Epithelial cell of esophagus (primary cell): ENCODE measurements around the gene RAD51B.

Experiments
- DNase-seq: peaks from one replicate; pipeline ENCODE4 v3.0.0; 2010; ENCODE audit warnings: low read depth
- H3K4me3 ChIP-seq: 2 replicates; pipeline ENCODE4 v1.5.1; 2011; ENCODE audit warnings: mild to moderate bottlenecking, low read length, control low read depth
- TF ChIP-seq, protein P1 (sequence below): IDR thresholded peaks from 2 replicates; pipeline ENCODE4 v1.5.1; 2011; ENCODE audit warnings: low read depth, mild to moderate bottlenecking, low read length, control low read depth, inconsistent platforms; ENCODE audit not compliant: insufficient read depth; ENCODE audit errors: missing control alignments

The RAD51B gene

DNA sequence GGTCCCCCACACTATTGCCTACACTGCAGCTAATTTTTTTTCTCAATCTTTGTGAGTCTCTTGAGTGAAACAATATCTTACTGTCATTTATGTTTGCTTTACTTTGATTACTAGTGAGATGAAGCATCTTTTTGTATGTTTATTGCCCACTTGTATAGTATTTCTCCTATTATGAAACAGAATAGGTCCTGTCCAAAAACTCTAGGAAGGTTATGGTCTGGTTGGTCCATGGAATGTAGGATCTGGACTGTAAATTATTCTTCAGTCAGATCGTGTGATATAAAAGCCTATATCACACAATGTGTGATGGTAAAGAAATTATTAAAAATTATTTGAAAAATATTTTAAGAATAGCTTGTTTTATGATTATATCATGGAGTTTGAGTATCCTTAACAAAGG, 538.9 kb downstream of the RAD51B start:
- TF ChIP-seq, protein P1, sequence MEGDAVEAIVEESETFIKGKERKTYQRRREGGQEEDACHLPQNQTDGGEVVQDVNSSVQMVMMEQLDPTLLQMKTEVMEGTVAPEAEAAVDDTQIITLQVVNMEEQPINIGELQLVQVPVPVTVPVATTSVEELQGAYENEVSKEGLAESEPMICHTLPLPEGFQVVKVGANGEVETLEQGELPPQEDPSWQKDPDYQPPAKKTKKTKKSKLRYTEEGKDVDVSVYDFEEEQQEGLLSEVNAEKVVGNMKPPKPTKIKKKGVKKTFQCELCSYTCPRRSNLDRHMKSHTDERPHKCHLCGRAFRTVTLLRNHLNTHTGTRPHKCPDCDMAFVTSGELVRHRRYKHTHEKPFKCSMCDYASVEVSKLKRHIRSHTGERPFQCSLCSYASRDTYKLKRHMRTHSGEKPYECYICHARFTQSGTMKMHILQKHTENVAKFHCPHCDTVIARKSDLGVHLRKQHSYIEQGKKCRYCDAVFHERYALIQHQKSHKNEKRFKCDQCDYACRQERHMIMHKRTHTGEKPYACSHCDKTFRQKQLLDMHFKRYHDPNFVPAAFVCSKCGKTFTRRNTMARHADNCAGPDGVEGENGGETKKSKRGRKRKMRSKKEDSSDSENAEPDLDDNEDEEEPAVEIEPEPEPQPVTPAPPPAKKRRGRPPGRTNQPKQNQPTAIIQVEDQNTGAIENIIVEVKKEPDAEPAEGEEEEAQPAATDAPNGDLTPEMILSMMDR: no peak
- no peak for DNase-seq
- H3K4me3 ChIP-seq: no peak overlapping the region

DNA sequence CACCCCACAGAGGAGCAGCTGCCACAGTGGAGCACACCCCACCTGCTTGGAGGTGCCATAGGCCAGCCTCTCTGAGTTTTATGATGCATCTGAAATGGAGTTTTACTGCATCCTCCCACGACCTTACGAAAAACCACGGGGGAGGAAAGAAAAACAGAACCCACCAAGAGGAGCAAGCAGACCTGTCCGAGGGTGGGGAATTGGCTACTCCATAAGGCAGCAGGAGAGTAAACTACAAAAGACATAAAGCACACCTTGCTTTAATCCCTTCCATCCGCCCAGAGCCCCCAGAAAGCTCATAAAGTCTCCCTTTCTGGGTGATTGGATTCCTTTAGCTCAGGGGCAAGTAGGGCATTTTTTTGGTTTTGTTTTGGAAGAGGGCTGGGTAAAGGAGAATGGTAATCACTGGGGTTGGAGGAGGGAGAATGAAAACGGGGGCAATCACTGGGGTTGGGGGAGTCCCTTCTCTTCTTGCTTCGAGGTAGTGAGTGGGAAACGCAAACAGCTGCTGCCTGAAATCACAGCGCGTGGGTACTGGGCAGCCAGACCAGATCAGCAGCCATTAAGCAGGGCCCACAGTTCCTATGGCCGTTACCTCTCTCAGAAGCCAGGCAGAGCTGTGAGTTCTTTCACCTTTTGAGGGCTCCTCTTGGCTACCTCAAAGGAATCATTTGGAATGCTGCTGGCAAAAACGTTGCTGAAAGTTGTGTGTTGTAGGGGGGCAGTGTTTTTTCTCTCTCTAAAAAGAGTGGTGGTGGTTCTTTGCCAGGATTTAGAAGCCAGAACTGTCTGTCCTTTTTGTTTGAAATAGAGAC, 539.6 kb downstream of the RAD51B start:
- TF ChIP-seq, protein P1: no peak
- no peak for DNase-seq
- no peak overlapping the region for H3K4me3 ChIP-seq

DNA sequence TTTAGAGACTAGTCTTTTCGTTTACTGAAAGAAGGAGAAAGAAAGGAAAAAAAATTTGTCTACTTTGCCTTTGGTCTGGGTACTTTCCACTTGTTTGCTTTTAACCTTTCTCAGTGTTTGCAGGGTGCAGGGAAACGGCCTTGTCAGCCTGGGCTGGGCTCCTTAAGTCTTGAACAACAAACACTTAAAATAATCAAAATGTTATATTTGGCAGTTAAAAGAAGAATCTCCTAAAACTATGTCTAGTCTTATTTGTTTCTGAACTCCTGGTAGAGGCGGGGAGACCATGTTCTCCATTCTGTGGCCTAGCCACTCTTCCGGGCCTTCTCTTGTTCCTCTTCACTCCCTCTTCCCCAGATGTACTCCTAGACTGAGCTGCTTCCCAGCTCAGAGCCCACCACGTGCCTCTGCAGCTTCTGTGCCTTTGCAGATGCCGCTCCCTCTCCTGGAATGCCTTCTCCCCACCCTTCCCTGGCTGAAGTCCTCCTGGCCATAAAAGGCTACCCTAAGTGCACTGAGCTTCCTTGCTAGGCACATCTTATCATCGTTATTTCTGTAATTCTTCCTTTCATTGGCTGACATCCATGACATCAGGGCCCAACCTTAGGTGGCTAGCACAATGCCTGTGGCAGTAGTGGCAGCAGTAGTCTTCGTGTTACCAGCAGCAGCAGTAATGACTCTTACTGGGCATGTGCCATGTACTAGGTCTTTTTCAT, 540.4 kb downstream of the RAD51B start:
- TF ChIP-seq, protein P1: no peak
- DNase-seq: peak; percentile 29

DNA sequence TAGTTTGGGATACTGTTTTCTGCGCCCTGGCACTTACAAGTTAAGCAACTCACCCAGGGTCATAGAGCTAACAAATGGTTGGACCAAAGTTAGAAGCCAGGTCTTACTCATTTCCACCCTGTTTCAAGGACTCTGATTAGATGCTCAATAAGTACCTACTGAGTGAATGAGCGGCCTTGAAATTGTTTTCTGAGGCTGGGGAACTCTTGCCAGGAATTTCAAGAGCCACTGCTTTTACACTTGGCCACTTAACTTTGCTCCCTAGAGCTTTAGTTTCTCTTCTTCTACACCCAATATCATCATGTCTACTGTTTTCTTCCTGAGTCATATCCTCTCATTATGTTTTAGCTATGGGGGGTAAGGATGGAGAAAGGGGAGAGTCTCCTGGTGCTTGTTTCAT, 541.7 kb downstream of the RAD51B start:
- TF ChIP-seq, protein P1: no peak
- no peak overlapping the region for H3K4me3 ChIP-seq
- DNase-seq: no peak

More for the DNA sequence above, 540.4 kb downstream of the RAD51B start:
- H3K4me3 ChIP-seq: no peak overlapping the region

DNA sequence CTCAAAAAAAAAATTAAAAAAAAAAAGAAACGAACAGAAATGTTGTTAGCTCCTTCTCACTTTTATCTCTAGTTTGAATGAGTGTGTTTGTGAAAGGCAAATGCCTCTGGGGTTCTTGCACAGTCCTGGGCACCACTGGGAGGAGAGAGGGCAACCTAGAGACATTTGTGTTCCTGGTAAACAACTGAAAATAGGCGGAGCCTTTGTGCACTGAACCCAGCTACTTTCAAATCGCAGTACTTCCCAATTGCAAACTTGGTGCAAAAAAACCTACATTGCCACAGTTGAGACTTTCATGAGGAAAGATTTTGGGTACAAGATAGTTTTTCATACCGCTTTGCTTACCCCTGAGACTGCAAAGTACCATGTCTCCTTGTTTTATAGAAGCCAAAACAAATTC, 543.3 kb downstream of the RAD51B start:
- DNase-seq: no peak
- TF ChIP-seq, protein P1: no peak
- no peak overlapping the region for H3K4me3 ChIP-seq

DNA sequence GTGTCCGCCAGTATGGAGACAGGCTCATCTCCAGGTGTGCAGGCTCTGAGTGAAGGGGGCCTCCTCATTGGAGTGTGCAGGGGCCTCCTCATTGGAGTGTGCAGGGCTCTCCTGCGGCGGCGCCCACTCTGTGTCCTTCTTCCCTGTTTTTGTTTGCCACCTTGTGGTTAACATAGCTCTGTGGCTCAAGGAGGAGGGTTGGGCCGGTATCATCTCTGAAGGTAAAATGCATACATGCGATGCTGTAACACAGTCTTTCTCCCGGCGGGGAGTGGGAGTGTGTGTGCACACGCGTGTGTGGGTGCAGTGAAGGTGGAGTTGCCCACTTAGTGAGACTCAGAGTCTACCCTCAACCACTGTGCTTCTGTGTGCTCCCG, 543.9 kb downstream of the RAD51B start:
- no peak overlapping the region for H3K4me3 ChIP-seq
- TF ChIP-seq, protein P1: no peak
- DNase-seq: no peak
